Measurements from ENCODE around the gene EXD3.

Gene EXD3

DNA sequence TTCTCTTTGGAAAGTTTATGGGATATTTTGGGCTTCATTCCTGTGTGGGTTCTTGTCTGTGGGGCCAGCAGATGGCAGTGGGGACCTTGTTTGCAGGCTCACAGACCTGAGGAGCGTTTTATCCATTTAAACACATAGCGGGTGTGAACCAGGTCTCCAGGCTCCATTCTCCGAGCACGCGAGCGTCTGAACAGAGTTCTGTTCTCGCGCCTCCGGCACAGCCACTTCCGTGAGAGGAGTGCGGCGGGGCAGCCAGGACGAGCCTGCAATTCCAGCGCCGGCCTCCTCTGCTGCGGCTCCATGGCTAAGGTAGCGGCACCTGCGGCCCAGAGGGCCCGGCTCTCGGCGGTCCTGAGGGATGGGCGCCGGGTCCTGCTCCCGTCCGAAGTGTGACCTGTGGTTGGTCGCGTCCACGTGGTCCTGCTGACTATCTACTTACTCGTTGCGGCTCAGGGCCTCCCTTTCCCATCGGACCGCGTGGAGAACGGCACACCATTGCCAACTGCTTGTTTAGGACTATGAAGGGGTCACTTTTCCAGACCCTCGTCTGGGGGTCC is 128.2 kb downstream of the EXD3 start:
- no peak for DNase-seq (ENCODE audit: low spot score)

DNA sequence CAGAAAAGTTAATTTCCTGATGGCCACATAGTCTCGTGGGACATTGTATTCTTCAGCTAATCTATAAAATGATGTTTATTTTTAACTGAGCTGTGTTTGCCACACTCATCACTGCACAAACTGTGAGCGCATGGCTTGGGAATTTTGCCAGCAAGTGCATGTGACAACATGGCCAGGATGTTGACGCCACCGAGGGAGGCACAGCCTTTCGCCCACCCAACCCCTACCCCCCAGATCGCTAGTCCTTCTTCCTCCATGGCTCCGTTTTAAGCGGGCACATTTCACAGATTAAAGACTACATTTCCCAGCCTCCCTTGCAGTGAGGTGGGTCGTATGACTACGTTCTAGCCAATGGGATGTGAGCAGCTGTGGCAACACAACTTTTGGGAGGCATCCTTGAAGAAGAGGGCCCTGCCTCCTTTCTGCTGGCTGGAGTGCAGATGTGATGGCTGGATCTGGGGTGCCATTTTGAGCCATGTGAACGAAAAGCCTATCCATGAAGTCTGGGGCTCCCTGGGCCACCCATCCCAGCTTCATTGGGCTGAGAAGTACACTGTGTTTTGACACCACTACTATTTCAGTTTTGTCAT is 128.8 kb downstream of the EXD3 start:
- no peak for DNase-seq (ENCODE audit: low spot score)

DNA sequence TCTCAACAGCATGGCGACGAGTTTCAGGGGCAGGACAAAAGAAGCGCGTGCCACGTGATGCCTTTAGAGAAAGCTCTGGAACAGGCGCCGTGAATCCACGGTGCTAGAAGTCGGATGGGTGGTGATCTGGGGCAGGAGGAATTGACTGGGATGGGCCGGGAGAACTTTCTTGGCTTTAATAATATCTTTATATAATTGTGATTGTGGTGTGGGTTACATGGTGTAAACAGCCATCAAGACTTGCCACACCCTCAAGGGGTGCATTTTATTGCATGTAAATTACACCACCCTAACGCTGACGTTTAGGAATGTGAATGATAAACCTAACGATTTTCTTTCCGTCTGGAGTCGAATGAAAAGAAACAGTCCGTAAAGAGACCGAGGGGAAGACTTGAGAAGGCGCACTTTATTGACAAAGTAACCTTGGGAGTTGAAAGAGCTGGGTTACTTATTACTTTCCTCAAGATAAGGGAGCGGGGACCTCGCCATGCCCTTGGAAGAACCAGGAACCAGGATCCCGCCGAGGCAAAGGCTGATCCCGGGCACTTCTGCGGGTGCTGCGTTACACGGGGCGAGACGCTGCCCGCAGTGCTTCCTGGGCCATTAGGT is 129.4 kb downstream of the EXD3 start:
- DNase-seq (ENCODE audit: low spot score), result no peak

DNA sequence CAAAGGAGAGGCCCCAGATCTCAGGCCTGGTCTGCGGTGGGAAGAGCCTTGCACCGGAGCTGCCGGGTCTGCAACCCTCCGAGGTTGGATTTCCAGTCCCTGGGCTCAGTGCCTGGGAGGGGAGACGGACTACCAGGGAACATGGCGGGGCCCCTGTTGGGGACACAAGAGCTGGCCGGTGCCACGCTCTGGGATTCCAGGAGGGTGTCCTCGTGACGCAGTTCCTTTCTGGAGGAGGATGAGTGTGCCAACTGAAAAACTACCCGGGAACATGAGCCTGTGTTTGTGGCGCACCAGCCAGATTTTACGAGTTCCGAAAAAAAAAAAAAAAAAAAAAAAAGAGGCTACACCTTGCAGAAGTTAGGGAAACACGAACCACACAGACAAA is 129.9 kb downstream of the EXD3 start:
- DNase-seq (ENCODE audit: low spot score), result no peak

DNA sequence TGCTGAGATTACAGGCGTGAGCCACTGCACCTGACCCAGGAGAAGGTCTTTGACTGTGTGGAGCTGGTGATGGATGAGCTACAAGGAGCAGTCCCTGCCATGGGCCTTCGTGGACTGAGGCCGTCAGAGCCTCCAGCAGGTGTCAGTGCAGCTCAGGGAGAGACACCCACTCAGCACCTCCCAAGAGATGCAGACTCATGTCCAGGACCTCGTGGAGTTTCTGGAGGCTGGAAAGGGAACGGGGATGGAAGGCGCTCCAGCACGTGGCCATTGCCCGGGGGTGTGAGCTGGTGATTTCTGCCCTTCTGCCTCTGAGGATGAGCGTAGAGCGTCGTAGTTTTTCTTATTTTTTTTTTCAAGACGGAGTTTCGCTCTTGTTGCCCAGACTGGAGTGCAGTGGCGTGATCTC is 136.0 kb downstream of the EXD3 start:
- DNase-seq (ENCODE audit: low spot score), result no peak

DNA sequence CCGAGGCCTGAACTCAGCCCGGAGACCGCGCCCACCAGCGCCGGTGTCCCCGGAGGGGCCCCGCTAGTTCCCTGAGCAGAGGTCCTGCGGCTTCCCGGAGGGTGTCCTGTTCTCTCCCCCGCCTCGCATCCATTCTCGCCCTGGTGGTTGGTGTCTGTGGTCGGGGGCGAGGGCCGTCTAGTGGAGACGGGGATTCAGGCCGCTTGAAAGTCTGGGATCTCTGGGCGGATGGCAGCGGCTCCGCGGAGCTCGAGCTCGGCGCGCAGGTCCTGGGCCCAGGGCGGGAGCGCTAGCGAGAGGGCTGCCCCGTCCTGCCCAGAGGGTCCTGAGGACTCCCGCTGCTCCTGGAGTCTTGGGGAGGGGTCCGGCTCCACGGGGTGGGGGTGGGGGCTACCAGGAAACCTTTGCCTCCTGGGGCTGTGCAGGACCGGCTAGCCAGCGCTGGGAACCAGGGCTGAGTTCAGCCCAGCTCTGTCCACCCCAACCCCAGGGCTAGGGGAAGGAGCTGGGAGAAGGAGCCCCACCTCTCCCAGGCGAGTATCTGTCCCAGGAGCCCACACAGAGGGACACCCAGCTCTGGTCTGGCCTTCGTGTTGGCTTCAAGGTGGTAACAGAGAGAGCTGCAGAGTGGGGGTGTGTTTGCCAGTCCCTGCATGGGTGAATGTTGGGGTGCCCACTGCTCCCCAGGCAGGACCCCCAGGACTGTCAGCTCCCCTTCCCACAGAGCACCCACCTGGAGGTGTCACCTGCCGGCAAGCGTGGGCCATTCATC is 141.4 kb downstream of the EXD3 start:
- no peak for DNase-seq (ENCODE audit: low spot score)

DNA sequence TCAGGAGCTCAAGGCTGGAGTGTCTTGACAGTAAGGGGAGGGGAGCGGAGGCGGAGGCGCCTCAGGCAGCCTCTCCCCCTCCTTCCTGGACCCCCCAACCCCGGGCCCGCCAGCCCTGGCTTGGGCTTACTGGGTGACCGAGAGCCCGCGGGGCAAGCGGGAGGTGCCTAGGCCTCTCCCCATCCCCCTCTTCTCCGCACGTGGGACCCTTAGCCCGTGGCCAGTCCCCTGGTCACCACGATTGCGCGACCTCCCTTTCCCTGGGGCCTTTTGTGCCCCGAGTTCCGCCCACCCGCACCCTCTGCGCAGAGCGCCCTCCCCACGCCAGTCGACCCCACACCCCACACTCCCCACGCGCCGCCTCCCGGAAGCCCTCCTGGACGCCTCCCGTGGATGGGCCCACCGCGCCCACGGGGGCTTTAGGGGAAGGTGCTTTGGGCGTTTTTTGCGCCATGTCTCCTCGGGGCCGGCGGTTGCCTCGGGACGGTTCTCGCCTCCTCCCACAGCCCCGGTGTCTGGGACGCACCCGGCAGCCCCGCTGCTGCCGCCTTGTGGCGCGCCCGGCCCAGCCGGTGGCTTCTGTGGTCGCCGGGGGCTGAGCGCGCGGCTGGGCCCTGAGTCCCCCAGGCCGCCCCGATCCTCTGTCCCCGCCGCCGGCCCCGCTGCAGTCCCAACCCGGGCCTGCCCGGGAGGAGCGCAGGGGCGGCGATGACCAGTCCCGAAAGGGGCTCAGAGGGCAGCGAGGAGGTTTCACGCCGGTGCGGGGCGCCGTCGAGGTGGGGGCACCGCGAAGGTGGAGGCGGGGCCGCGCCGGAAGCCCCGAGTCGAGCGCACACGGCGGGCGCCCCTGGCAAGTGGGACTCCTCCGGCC is 142.3 kb downstream of the EXD3 start:
- DNase-seq (ENCODE audit: low spot score), result no peak

DNA sequence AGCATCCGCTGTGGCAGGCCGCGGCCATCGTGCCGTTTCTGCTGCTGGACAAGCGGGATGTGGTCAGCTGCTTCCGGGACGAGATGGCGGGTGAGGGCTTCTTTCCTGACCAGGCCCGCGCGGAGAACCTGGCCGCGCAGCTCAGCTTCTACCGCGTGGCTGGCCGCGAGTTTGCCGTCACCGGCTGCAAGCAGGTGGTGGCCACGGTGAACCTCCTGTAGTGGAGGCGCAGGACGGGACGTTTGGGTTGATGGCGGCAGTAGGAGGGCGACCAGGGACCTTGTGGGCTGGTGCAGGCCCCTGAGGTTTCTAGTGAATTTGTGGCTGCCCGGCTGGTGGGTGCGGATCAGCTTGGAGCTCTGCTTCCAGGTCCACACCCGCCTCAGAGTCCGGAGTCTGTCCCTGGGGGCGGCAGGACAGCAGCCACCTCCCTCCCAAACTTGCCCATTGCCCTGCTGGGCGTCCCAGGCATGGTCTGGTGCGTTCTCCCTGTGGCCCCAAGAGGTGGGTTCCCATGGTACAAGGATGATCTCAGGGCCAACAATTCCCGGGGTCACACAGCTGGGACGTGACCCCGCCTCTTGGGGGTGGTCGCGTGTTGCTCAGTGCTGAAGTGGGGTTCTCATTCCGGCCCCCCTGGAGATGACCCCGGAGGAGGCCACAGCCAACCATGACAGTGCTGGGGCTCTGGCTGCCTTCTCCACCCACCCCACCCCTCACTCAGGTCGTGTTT is 143.1 kb downstream of the EXD3 start:
- no peak for DNase-seq (ENCODE audit: low spot score)

DNA sequence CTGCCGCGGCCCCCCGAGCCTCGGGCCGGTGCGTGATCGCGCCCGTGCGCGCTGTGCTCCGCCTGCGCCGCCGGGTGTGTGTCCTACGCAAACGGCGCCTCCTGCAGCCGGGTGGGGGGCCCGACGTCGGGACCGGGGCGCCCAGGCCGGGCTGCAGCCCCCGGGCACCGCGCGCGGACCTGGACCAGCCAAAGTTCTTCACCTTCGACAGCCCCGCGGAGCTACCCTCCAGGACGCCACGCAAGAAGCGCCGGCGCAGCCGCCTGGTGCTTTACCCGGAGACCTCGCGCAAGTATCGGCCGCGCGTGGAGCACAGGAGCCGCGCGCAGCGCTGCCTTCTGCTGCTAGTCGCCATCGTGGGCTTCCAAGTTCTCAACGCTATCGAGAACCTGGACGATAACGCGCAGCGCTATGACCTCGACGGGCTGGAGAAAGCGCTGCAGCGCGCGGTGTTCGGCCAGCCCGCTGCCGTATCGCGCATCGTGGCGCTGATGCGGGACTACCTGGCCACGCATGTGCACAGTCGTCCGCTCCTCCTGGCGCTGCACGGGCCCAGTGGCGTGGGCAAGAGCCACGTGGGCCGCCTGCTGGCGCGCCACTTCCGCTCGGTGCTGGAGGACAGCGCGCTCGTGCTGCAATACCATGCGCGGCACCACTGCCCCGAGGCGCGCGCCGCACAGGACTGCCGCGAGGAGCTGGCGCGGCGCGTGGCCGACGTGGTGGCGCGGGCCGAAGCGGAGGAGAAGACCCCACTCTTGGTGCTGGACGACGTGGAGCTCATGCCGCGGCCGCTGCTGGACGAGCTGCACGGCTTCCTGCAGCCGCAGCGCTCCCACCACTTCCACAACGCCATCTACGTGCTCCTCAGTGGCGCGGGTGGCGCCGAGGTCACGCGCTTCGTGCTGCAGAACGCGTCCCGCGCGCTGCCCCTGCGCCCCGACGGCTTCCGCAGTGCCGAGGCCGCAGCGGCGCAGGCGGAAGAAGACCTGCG is 143.9 kb downstream of the EXD3 start:
- DNase-seq (ENCODE audit: low spot score), result no peak

DNA sequence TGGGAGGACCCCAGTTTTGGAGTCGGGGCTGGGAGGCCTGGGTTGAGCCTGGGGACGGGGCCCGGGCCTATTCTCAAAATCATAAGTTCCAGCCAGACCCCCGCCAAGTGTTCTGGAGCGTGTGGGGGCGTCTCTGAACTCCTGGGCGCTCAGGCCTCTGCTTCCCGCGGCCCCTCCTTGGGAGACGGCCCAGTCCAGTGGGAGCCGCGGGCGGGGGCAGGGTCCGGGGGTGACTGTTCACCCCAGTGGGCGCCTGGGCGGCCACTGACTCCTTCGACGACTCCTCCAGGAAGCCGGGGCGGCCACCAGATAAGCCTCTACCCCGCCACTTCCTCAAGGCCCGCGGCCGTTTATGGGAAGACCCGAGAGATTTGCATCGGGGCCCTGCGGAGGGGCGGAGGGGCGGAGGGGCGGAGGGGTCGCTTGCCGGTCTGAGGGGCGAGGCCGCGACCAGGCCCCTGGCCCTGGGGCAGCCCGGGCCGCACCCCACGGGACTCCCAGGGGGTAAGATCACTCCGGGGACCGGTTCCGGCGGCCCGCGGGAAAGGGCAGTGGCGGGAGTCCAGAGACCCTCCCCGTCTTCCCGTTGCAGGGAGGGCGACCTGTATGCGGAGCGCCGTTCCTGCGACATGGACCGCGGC is 144.8 kb downstream of the EXD3 start:
- no peak for DNase-seq (ENCODE audit: low spot score)

DNA sequence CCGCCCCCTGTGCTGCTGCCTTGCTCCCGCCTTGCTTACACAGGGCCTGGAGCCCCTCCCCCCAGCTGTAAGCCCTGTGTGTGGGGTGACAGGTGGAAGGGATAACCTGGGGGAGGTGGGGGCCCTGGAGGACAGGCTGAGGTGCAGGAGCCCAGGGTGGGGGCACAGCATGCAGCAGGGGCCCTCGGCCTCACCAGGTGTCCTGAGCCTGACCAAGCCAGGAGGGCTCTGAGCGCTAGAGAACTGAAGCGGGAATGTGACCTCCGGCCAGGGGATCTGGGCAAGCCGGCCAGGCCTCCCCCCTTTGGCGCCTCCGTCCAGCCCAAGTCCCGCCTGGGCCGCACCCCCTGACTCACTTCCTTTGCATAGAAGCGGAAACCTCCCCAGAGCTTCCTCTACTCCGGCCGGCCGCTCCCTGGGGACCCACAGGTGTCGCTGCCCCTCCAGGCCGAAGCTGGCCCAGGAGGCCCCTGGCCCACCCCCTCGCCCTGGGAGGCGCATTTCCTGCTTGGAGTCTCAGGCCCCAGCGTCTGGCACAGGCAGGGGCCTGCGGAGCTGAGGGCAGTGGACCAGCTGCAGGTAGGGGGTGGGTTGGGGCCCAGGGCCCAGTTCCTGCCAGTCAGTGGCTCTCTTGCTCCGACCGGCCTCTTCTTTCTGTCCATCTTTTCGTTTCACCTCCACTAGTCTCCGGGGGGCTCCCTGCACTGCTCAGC is 145.5 kb downstream of the EXD3 start, which contains the start of gene TOR4A:
Gene TOR4A, plus strand, starts transcription at position 398 of the 713 bp plus-strand sequence. CDS start 964 bp downstream, outside the sequence.
- peak; percentile 29 for DNase-seq (ENCODE audit: low spot score)

DNA sequence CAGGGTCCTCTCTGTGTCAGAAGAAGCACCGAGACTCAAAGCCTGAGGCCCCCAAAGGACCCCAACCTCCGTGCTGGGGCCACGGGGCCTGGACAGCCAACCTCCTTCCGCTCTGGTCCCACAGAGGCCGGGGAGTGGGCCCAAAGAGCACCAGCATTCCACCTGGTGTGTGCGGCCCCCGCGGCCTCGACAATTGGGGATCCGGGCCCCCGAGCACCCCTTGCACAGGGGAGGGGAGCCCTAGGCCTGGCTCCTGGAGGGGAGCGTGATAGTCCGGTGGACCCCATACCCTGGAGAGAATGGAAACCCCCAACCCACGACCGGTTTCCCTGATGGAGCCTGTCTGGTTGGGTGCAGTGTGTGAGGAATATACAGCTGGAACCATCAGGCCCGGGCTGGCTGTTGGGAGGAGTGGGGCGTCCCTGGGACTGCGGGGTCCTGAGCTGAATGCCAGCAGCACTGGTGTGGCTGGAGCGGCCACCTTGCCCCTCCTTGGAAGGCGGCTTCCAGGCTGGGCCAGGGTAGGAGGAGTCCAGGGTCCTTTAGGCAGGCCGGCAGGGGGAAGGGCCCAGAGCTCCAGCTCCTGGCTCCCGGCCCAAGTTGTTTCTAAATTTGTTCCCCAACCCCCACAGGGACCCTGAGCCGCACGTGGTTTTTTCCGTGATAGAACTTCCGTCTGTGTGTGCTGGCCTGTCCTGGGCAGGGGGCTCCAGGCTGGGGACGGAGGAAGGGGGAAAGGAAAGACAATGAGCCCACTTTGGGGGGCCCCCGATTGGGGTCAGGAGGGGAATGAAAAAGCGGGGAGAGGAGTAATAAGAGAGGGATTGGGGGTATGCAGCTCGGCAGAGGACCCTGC is 146.3 kb downstream of the EXD3 start:
- DNase-seq (ENCODE audit: low spot score), result no peak

DNA sequence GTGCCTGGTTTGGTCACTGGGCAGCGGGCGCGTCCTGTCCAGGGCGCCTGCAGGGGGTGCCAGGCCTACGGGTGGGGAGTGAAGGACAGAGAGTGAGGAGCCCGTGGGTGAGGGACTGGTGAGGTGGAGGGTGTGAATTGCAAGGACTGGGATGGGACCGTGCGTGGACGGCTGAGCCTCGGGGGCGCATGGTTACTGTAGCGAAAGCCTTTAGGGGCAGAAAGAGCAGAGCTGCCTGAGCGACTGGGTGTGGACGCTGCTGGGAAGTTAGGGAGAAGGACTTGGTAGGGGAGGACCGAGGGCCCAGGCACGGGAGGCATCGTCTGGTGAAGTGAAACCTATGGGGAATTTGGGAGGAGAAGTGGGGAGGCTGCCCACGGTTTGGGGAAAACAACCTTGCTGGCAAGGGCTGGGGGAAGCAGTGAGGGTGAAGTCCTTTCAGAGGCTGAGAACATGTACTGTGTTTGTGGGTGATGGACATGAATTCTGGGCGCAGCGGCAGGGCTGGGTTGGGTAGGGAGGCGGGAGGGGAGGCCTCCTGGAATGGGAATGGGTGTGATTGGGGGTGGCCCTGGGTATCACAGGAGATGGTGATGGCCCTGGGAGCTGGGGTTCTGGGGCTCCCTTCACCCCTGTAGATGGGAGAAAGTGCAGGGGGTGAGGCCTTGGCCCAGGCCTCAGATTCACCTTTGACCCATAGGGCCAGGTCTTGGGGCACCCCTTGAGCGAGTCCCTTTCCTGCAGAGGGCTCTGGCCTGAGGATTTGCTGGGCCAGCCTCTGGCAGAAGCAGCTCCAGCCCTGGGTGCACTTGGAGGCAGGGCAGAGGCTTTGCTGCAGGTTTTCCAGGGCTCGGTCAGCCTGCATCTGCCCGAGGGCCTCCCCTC is 147.1 kb downstream of the EXD3 start:
- no peak for DNase-seq (ENCODE audit: low spot score)

DNA sequence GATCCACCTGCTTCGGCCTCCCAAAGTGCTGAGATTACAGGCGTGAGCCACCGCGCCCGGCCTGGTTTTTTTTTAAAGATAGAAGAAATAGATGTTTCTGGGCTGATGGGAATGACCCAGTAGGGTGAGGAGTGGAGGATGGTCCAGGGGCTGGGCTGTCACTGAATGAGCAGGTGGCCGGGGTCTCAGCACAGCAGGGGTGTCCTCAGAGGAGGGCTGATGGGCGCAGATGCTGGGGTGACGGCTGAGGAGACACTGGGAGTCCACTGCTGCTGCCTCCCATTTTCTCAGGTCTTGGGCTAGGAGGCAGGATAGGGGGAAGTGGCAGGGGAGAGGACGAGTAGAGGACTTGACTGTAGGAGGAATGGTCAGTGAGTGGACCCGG is 147.8 kb downstream of the EXD3 start:
- DNase-seq (ENCODE audit: low spot score), result no peak

DNA sequence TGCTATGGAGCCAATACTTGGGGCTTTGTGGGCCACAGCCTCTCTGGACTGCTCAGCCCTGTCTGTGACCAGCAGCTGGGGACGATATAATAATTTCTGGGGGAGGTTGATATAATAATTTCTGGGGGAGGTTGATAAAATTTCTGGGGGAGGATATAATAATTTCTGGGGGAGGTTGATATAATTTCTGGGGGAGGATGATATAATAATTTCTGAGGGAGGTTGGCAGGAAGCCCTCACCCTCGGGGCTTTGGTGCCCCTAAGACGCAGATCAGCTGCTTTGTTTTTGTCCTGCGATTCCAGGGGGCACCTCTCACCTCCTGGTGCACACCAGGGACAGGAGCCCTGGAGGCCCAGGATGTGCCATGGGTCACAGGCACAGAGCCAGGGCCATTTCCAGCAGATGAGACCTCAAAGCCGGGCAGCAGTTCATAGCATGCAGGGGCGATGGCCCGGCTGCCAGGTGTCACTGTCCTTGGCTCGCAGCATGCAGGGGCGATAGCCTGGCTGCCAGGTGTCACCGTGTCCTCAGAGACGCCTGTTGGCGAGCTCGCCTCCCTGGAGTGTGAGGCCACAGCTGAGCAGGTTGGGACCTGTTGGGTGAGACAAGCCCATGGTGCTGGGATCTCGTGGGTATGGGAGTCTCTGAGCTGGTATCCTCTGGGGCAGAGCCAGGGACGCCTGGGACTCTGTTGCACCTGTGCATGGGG is 149.2 kb downstream of the EXD3 start:
- DNase-seq (ENCODE audit: low spot score), result no peak

DNA sequence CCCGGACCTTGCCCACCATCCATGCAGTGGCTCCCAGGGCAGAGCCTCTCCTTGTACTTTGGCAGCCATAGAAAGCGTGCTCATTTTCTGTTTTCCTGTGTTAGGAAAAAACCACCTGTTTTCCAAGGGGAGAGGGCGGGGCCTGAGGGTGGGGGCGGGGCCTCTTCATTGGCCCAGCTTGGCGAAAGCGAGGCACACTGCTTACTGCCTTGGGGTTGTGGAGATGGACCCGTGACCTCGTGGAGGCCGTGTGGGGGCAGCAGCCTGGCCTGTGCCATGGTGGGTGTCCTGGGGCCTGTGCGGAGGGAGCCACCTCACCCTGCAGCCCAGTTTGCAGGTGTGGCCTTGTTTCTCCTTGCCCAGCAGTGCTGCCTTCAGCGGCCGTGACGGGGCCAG is 149.9 kb downstream of the EXD3 start:
- DNase-seq (ENCODE audit: low spot score), result no peak
